Melanocyte of skin (primary cell): ENCODE results near the gene CBFA2T3. TPM values are rescaled to one million over a fixed set of nuclear protein-coding genes. Genes with fewer than 3 reads are reported as not detected.

Source experiments
- total RNA-seq, 2 donors: library from RNA; depleted of rRNA; stranded (reverse); fragments of >200 nt; gene quantifications; 2 replicates each; pipeline ENCODE4 v1.2.3, GENCODE V29; 2012

Gene CBFA2T3
- not detected for total RNA-seq

GRCh38 chr16:88977018-88977811 is at the start of gene CBFA2T3:
Gene CBFA2T3, minus strand, starts transcription at chr16:88977207. Its CDS starts 400 bp downstream, at chr16:88976807.

GRCh38 chr16:88866151-88866920 is 110.7 kb downstream of the CBFA2T3 start, which contains the start of gene PABPN1L:
Gene PABPN1L, minus strand, starts transcription at chr16:88866660. Its CDS starts 54 bp downstream, at chr16:88866606.

GRCh38 chr16:88856828-88857727 is 119.9 kb downstream of the CBFA2T3 start, which contains the start of the genes GALNS and TRAPPC2L:
Gene GALNS, minus strand, starts transcription at chr16:88856947. Its CDS starts 70 bp downstream, at chr16:88856877.
Gene TRAPPC2L, plus strand, starts transcription at chr16:88857127. Its CDS starts 24 bp downstream, at chr16:88857151.

Other genes with a start within 250 kb of the CBFA2T3 start
- 100 to 1,000 TPM in 1 of 2 donors, 10 to 100 TPM in 1; 89.1 to 132 TPM for gene PIEZO1, start 192.0 kb downstream of the CBFA2T3 start, total RNA-seq
- gene CDT1, start 173.4 kb downstream of the CBFA2T3 start, total RNA-seq, result 10 to 100 TPM in 1 of 2 donors, 1 to 10 TPM in 1; 9.3 to 33.0 TPM
- 10 to 100 TPM; 69.6 to 74.0 TPM for gene APRT, start 165.3 kb downstream of the CBFA2T3 start, total RNA-seq
- gene GALNS, start 120.3 kb downstream of the CBFA2T3 start, total RNA-seq, result 10 to 100 TPM; 24.8 to 27.3 TPM
- 10 to 100 TPM; 47.8 to 74.6 TPM for gene TRAPPC2L, start 120.1 kb downstream of the CBFA2T3 start, total RNA-seq
- not detected for gene PABPN1L, start 110.5 kb downstream of the CBFA2T3 start, total RNA-seq
- gene ACSF3, start 116.6 kb upstream of the CBFA2T3 start, total RNA-seq, result 10 to 100 TPM; 22.4 to 24.0 TPM
- under 1 TPM; 0.33 to 0.34 TPM for gene CDH15, start 194.5 kb upstream of the CBFA2T3 start, total RNA-seq
- gene SLC22A31, start 223.3 kb upstream of the CBFA2T3 start, total RNA-seq, result under 1 TPM in 1 of 2 donors, not detected in 1; 0.67 TPM
- 1 to 10 TPM; 7.2 to 8.0 TPM for gene ZNF778, start 240.5 kb upstream of the CBFA2T3 start, total RNA-seq